OCI-LY7 (cell line): ENCODE results near the gene TBCEL. TPM values are rescaled to one million over a fixed set of nuclear protein-coding genes. Genes with fewer than 3 reads are reported as not detected.

ENCODE experiments used
- BruUV-seq: library from RNA; stranded (reverse); fragments of 400-500 nt; replicated peaks from 2 replicates; lab custom pipeline; 2021; lab: Mats Ljungman, UMichigan
- CTCF ChIA-PET: fragments of 300-600 bp; sonication (Branson Sonifier 250); formaldehyde crosslinking; loops from one replicate; lab custom pipeline; 2022; ENCODE audit warnings: antibody characterized with exemption; ENCODE audit not compliant: unreplicated experiment; lab: Charles Lee
- POLR2A ChIA-PET: fragments of 300-600 bp; sonication (Branson Sonifier 250); formaldehyde crosslinking; loops from one replicate; lab custom pipeline; 2022; ENCODE audit warnings: antibody characterized with exemption; lab: Charles Lee
- DNase-seq: peaks from one replicate; pipeline ENCODE4 v3.0.0-alpha.2; 2015; ENCODE audit warnings: low spot score
- H2AFZ ChIP-seq: fragments of 200-600 bp; sonication (generic), shearing (Covaris generic); 2 replicates; pipeline ENCODE4 v1.6.1; 2014; ENCODE audit warnings: mild to moderate bottlenecking, antibody characterized with exemption, low read length, moderate library complexity
- H3K27ac ChIP-seq: fragments of 200-600 bp; sonication (generic); 2 replicates; pipeline ENCODE4 v1.5.1; 2014; ENCODE audit warnings: mixed run types, low read depth, mild to moderate bottlenecking, moderate library complexity, low read length, inconsistent platforms; ENCODE audit not compliant: poor library complexity, severe bottlenecking
- H3K36me3 ChIP-seq: fragments of 200-600 bp; sonication (generic); 2 replicates; pipeline ENCODE4 v1.6.1; 2014; ENCODE audit warnings: mild to moderate bottlenecking, antibody characterized with exemption, low read length, moderate library complexity, mixed read lengths; ENCODE audit not compliant: insufficient read depth
- H3K4me1 ChIP-seq: fragments of 200-600 bp; sonication (generic); 2 replicates; pipeline ENCODE4 v1.5.1; 2014; ENCODE audit warnings: mild to moderate bottlenecking, low read length; ENCODE audit not compliant: insufficient read depth, poor library complexity, severe bottlenecking
- H3K4me2 ChIP-seq: fragments of 200-600 bp; sonication (generic); 2 replicates; pipeline ENCODE4 v1.6.1; 2014; ENCODE audit warnings: mild to moderate bottlenecking, low read length
- H3K4me3 ChIP-seq: fragments of 200-600 bp; sonication (generic); 2 replicates; pipeline ENCODE4 v1.5.1; 2014; ENCODE audit warnings: mild to moderate bottlenecking, low read depth, low read length; ENCODE audit not compliant: poor library complexity, severe bottlenecking
- H3K79me2 ChIP-seq: fragments of 200-600 bp; sonication (generic); 2 replicates; pipeline ENCODE4 v1.6.1; 2016; ENCODE audit warnings: low read depth, mild to moderate bottlenecking, low read length, moderate library complexity, mixed read lengths; ENCODE audit not compliant: insufficient read depth
- H3K9me2 ChIP-seq: fragments of 200-600 bp; sonication (generic); 2 replicates; pipeline ENCODE4 v1.6.1; 2016; ENCODE audit warnings: mild to moderate bottlenecking, low read length, mixed read lengths; ENCODE audit not compliant: insufficient read depth
- H3K9me3 ChIP-seq: fragments of 200-600 bp; sonication (generic); 2 replicates; pipeline ENCODE4 v1.6.1; 2014; ENCODE audit warnings: mild to moderate bottlenecking, mixed run types, low read length, mixed read lengths
- H4K20me1 ChIP-seq: fragments of 200-600 bp; sonication (generic); 2 replicates; pipeline ENCODE4 v1.6.1; 2014; ENCODE audit warnings: mild to moderate bottlenecking, antibody characterized with exemption, low read length, moderate library complexity, mixed read lengths; ENCODE audit not compliant: insufficient read depth
- EZH2phosphoT487 ChIP-seq: fragments of 200-600 bp; sonication (generic); IDR thresholded peaks from 2 replicates; pipeline ENCODE4 v1.6.1; 2018; ENCODE audit warnings: low read depth, borderline replicate concordance, mild to moderate bottlenecking, mixed run types, antibody characterized with exemption, low read length, moderate library complexity, mixed read lengths
- intact Hi-C: fragments of 100-400 bp; cut with micrococcal nuclease; formaldehyde crosslinking; loops from one replicate; pipeline ENCODE4 v1.10.0; 2022; ENCODE audit not compliant: unreplicated experiment
- total RNA-seq, 2 experiments: library from RNA; depleted of rRNA in 1 of 2; stranded (reverse); fragments of >200 nt in 1 of 2; shearing (Covaris generic) in 1 of 2; gene quantifications; 2 replicates each; pipeline ENCODE4 v1.2.3, GENCODE V29; 2014 to 2022
- TF ChIP-seq, protein P1 (sequence below): fragments of 200-600 bp; sonication (generic); conservative IDR thresholded peaks from 2 replicates; pipeline ENCODE4 v1.5.1; 2014; ENCODE audit warnings: mild to moderate bottlenecking, antibody characterized with exemption, low read length, moderate library complexity, mixed read lengths

TBCEL gene
- total RNA-seq, 2 experiments from 2014 or later: 13.0 to 17.1 TPM

DNA sequence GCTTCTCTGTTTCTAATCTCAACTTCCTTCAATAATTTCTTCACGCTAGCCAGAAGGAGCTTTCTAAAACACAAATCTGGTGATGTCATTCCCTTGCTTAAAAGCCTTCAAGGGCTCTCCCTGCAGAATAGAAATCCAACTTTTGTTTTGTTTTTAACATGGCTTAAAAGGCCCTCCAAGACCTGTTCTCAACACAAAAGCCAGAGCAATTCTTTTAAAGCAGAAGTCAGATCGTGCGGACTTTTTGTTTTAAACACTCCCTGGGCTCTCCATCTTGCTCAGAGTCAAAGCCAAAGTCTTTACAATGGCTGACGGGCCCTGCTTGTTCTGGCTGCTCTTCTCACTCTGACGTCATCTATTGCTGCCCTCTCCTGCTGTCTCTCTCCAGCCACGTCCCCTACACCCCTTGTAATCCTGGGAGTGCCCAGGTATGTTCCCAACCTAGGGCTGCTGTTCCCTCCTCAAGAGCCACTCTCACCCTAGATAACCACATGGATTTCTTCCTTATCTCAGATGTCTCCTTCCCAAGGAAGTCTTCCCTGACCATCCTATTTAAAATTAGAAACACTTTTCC lies 99.7 kb downstream of the TBCEL start:
- Histone ChIP-seq H4K20me1 (no peaks in the 10 kb centered on the region), H3K79me2 (no peaks in the 10 kb centered on the region), H3K9me3 (no peaks in the 10 kb centered on the region), H3K9me2 (no peaks in the 10 kb centered on the region), H3K4me1 (no peaks in the 10 kb centered on the region), H3K4me3 (no peak overlapping the region), H3K36me3 (no peaks in the 10 kb centered on the region), H3K27ac (no peak overlapping the region), H3K4me2 (no peak overlapping the region), H2AFZ (no peak overlapping the region)
- intact Hi-C loops: no loop called here
- TF ChIP-seq, protein P1, sequence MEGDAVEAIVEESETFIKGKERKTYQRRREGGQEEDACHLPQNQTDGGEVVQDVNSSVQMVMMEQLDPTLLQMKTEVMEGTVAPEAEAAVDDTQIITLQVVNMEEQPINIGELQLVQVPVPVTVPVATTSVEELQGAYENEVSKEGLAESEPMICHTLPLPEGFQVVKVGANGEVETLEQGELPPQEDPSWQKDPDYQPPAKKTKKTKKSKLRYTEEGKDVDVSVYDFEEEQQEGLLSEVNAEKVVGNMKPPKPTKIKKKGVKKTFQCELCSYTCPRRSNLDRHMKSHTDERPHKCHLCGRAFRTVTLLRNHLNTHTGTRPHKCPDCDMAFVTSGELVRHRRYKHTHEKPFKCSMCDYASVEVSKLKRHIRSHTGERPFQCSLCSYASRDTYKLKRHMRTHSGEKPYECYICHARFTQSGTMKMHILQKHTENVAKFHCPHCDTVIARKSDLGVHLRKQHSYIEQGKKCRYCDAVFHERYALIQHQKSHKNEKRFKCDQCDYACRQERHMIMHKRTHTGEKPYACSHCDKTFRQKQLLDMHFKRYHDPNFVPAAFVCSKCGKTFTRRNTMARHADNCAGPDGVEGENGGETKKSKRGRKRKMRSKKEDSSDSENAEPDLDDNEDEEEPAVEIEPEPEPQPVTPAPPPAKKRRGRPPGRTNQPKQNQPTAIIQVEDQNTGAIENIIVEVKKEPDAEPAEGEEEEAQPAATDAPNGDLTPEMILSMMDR: no peak
- TF ChIP-seq EZH2phosphoT487: no peak
- BruUV-seq: no TSS peak
- POLR2A ChIA-PET: no interaction called here
- CTCF ChIA-PET: no interaction called here
- no peak for DNase-seq

DNA sequence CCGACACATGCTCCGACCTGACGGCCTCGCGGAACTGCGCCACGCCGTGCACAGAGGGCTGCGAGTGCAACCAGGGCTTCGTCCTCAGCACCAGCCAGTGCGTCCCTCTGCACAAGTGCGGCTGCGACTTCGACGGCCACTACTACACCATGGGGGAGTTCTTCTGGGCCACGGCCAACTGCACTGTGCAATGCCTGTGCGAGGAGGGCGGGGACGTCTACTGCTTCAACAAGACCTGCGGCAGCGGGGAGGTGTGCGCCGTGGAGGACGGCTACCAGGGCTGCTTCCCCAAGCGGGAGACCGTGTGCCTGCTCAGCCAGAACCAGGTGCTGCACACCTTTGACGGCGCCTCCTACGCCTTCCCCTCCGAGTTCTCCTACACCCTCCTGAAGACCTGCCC lies 103.9 kb downstream of the TBCEL start:
- BruUV-seq: no TSS peak
- Histone ChIP-seq H3K9me3 (no peaks in the 10 kb centered on the region), H4K20me1 (no peaks in the 10 kb centered on the region), H3K4me2 (no peak overlapping the region), H3K9me2 (no peaks in the 10 kb centered on the region), H2AFZ (no peak overlapping the region), H3K79me2 (no peaks in the 10 kb centered on the region), H3K4me3 (no peak overlapping the region), H3K4me1 (no peaks in the 10 kb centered on the region), H3K27ac (no peak overlapping the region), H3K36me3 (no peaks in the 10 kb centered on the region)
- POLR2A ChIA-PET: no interaction called here
- no peak for TF ChIP-seq EZH2phosphoT487
- TF ChIP-seq, protein P1: no peak
- intact Hi-C loops: no loop called here
- DNase-seq: no peak
- CTCF ChIA-PET: no interaction called here
